Stomach (tissue), 4 donors: Measurements from ENCODE around the gene TRIM62.

Source experiments
- EP300 ChIP-seq: sonication (generic); formaldehyde crosslinking; IDR thresholded peaks from one replicate; pipeline ENCODE4 v1.6.1; 2017; ENCODE audit warnings: antibody characterized with exemption
- POLR2A ChIP-seq, 4 donors: fragments of 450-650 bp; IDR thresholded peaks; one replicate each; pipeline ENCODE4 v1.6.1; 2016; ENCODE audit warnings: antibody characterized with exemption in 4 of 4, control low read depth in 2 of 4, mild to moderate bottlenecking in 1 of 4, moderate library complexity in 1 of 4
- POLR2AphosphoS5 ChIP-seq, 3 donors: sonication (generic); formaldehyde crosslinking; IDR thresholded peaks; one replicate each; pipeline ENCODE4 v1.6.1; 2016; ENCODE audit warnings: antibody characterized with exemption in 3 of 3
- TF ChIP-seq, protein P1 (sequence below), 7 experiments: fragments of 450-650 bp in 4 of 7; fragments of 200-600 bp in 3 of 7; sonication (generic) in 3 of 7; IDR thresholded peaks; one replicate each; pipeline ENCODE4 v1.5.1; 2016 to 2019; ENCODE audit warnings: antibody characterized with exemption in 7 of 7, control low read depth in 2 of 7, mild to moderate bottlenecking in 1 of 7

GRCh38 chr1:33123266-33123665, 58.6 kb downstream of the TRIM62 start:
- TF ChIP-seq, protein P1, sequence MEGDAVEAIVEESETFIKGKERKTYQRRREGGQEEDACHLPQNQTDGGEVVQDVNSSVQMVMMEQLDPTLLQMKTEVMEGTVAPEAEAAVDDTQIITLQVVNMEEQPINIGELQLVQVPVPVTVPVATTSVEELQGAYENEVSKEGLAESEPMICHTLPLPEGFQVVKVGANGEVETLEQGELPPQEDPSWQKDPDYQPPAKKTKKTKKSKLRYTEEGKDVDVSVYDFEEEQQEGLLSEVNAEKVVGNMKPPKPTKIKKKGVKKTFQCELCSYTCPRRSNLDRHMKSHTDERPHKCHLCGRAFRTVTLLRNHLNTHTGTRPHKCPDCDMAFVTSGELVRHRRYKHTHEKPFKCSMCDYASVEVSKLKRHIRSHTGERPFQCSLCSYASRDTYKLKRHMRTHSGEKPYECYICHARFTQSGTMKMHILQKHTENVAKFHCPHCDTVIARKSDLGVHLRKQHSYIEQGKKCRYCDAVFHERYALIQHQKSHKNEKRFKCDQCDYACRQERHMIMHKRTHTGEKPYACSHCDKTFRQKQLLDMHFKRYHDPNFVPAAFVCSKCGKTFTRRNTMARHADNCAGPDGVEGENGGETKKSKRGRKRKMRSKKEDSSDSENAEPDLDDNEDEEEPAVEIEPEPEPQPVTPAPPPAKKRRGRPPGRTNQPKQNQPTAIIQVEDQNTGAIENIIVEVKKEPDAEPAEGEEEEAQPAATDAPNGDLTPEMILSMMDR (IDR thresholded peaks at IDR 0.05) = no peak
- no peak for TF ChIP-seq POLR2A (IDR thresholded peaks at IDR 0.05)
- no peak for TF ChIP-seq POLR2AphosphoS5 (IDR thresholded peaks at IDR 0.05)
- TF ChIP-seq EP300 = no peak
